Right lobe of liver (tissue), 6 donors: ENCODE data around the gene LHFPL2. TPM values are rescaled to one million over a fixed set of nuclear protein-coding genes. Genes with fewer than 3 reads are reported as not detected.

Experiments used
- ATAC-seq, 4 donors: fragments of 200-7000 bp; cut with Tn5 transposase; one replicate each; pipeline ENCODE4 v1.9.1; 2020; ENCODE audit warnings: mild to moderate bottlenecking in 4 of 4, moderate library complexity in 4 of 4
- DNase-seq, 3 donors: peaks; one replicate each; pipeline ENCODE4 v3.0.0-alpha.2; 2020
- H3K27ac ChIP-seq, 3 donors: fragments of 200-600 bp; one replicate each; pipeline ENCODE4 v1.8.0; 2022
- H3K27me3 ChIP-seq, 2 donors: fragments of 200-600 bp; one replicate each; pipeline ENCODE4 v1.8.0; 2022
- H3K36me3 ChIP-seq, 4 donors: fragments of 200-600 bp; sonication (generic) in 1 of 4; one replicate each; pipeline versions ENCODE4 v1.5.1 to v1.8.0; 2017 to 2022; ENCODE audit warnings: control low read depth in 1 of 4
- H3K4me1 ChIP-seq, 4 donors: fragments of 200-600 bp; sonication (generic) in 1 of 4; one replicate each; pipeline versions ENCODE4 v1.5.1 to v1.8.0; 2017 to 2022; ENCODE audit warnings: control low read depth in 1 of 4
- H3K4me3 ChIP-seq, 3 donors: fragments of 200-600 bp; one replicate each; pipeline ENCODE4 v1.8.0; 2022
- H3K9me3 ChIP-seq, 4 donors: fragments of 200-600 bp; sonication (generic) in 1 of 4; one replicate each; pipeline versions ENCODE4 v1.5.1 to v1.8.0; 2017 to 2022; ENCODE audit warnings: control low read depth in 1 of 4
- POLR2A ChIP-seq: fragments of 450-650 bp; IDR thresholded peaks from one replicate; pipeline ENCODE4 v1.6.1; 2017; ENCODE audit warnings: antibody characterized with exemption, mild to moderate bottlenecking
- WGBS: methylation state at CpG from one replicate; pipeline ENCODE4 v1.1.6; 2018; ENCODE audit warnings: low coverage, low lambda C conversion rate; ENCODE audit not compliant: insufficient coverage; ENCODE audit errors: missing lambda C conversion rate; 5-methylcytosine and 5-hydroxymethylcytosine counted together
- intact Hi-C, 2 donors: fragments of 100-400 bp; cut with DNase I; formaldehyde crosslinking; loops; one replicate each; pipeline versions ENCODE4 v1.11.2 to v1.14.1; 2022
- total RNA-seq, 6 experiments: library from RNA; depleted of rRNA in 2 of 6; stranded (reverse); fragments of >200 nt in 2 of 6; fragmentation: NEBNext Ultra II Directional in 3 of 6; extraction: Animal tissue kit (Norgen Biotek cat#: 25700) in 3 of 6; gene quantifications; one replicate each; pipeline versions ENCODE4 v1.1.0 to v1.2.4, GENCODE V29; 2016 to 2023
- TF ChIP-seq, protein P1 (sequence below), 4 donors: fragments of 200-600 bp in 3 of 4; fragments of 450-650 bp in 1 of 4; IDR thresholded peaks; one replicate each; pipeline versions ENCODE4 v1.5.1 to v1.8.0; 2016 to 2022; ENCODE audit warnings: antibody characterized with exemption in 4 of 4, mild to moderate bottlenecking in 2 of 4
- donor health status: DM: no; HTN: yes; CAD: no.
- donor health status: DM: no; HTN: no; CAD: no.
- donor health status: DM: no; HTN: no; CAD: no.
- donor health status: DM: no; HTN: yes; CAD: no.
- donor health status: DM: no; HTN: yes; CAD: no.

The LHFPL2 gene
- total RNA-seq, 6 experiments from 2014 or later: 2.6 to 11.8 (median 4.3) TPM

GRCh38 chr5:78594021-78594420, 54.6 kb downstream of the LHFPL2 start:
- Histone ChIP-seq H3K27me3 (no peaks in the 10 kb centered on the region), H3K4me3 (no peak overlapping the region), H3K9me3 (no peaks in the 10 kb centered on the region), H3K4me1 (no peaks in the 10 kb centered on the region), H3K36me3 (no peaks in the 10 kb centered on the region), H3K27ac (no peak overlapping the region)
- intact Hi-C loops: no loop called here
- DNase-seq (no peak), ATAC-seq (peak in 1 of 4 donors; percentile 17)
- WGBS: 48% methylated on average over 3 of the region's 3 CpGs
- TF ChIP-seq POLR2A: no peak
- TF ChIP-seq, protein P1, sequence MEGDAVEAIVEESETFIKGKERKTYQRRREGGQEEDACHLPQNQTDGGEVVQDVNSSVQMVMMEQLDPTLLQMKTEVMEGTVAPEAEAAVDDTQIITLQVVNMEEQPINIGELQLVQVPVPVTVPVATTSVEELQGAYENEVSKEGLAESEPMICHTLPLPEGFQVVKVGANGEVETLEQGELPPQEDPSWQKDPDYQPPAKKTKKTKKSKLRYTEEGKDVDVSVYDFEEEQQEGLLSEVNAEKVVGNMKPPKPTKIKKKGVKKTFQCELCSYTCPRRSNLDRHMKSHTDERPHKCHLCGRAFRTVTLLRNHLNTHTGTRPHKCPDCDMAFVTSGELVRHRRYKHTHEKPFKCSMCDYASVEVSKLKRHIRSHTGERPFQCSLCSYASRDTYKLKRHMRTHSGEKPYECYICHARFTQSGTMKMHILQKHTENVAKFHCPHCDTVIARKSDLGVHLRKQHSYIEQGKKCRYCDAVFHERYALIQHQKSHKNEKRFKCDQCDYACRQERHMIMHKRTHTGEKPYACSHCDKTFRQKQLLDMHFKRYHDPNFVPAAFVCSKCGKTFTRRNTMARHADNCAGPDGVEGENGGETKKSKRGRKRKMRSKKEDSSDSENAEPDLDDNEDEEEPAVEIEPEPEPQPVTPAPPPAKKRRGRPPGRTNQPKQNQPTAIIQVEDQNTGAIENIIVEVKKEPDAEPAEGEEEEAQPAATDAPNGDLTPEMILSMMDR (IDR thresholded peaks at IDR 0.05): no peak

GRCh38 chr5:78593465-78593864, 55.1 kb downstream of the LHFPL2 start:
- Histone ChIP-seq H3K9me3 (no peaks in the 10 kb centered on the region), H3K36me3 (no peaks in the 10 kb centered on the region), H3K27ac (no peak overlapping the region), H3K4me3 (no peak overlapping the region), H3K27me3 (no peaks in the 10 kb centered on the region), H3K4me1 (no peaks in the 10 kb centered on the region)
- ATAC-seq: no peak
- no peak for DNase-seq
- intact Hi-C loops: no loop called here
- TF ChIP-seq, protein P1 (IDR thresholded peaks at IDR 0.05): no peak
- 66% methylated on average over 2 of the region's 2 CpGs for WGBS

GRCh38 chr5:78592735-78593386, 55.7 kb downstream of the LHFPL2 start:
- Histone ChIP-seq H3K9me3 (no peaks in the 10 kb centered on the region), H3K36me3 (no peaks in the 10 kb centered on the region), H3K27ac (no peak overlapping the region), H3K4me3 (no peak overlapping the region), H3K4me1 (no peaks in the 10 kb centered on the region), H3K27me3 (no peaks in the 10 kb centered on the region)
- intact Hi-C loops: no loop called here
- TF ChIP-seq, protein P1 (IDR thresholded peaks at IDR 0.05): no peak
- no peak for TF ChIP-seq POLR2A
- 96% methylated on average over 3 of the region's 7 CpGs for WGBS
- ATAC-seq (no peak), DNase-seq (no peak)

GRCh38 chr5:78591972-78592700, 56.4 kb downstream of the LHFPL2 start:
- H3K36me3 ChIP-seq: no peaks in the 10 kb centered on the region
- no peaks in the 10 kb centered on the region for H3K4me1 ChIP-seq
- TF ChIP-seq POLR2A: no peak
- TF ChIP-seq, protein P1 (IDR thresholded peaks at IDR 0.05): no peak
- H3K27me3 ChIP-seq: no peaks in the 10 kb centered on the region
- no peak overlapping the region for H3K4me3 ChIP-seq
- H3K27ac ChIP-seq: no peak overlapping the region
- no peaks in the 10 kb centered on the region for H3K9me3 ChIP-seq
- no peak for ATAC-seq
- DNase-seq: no peak
- 64% methylated on average over 5 of the region's 9 CpGs for WGBS
- intact Hi-C loops: no loop called here
